ENCODE results near the gene FERMT2. TPM values are rescaled to one million over a fixed set of nuclear protein-coding genes. Genes with fewer than 3 reads are reported as not detected.
"Not testable (repeated sequence)": the region's sequence is repeated elsewhere in the genome, so short reads cannot be mapped to it uniquely, and the experiment has no call there.

FERMT2 gene
- polyA plus RNA-seq, 3 donors, result 154 to 162 (median 160) TPM

- DNase-seq, result no peak
These were observed 81.8 kb downstream of the FERMT2 start for GRCh38 chr14:52868911-52869618.

- DNase-seq, result not testable (repeated sequence)
These were observed 86.0 kb downstream of the FERMT2 start for GRCh38 chr14:52864893-52865292.

GRCh38 chr14:52863334-52863700 is 87.5 kb downstream of the FERMT2 start:
- no peak for DNase-seq

GRCh38 chr14:52862632-52863333 is 88.1 kb downstream of the FERMT2 start:
- DNase-seq, result peak; percentile 17

GRCh38 chr14:52861403-52861802 is 89.4 kb downstream of the FERMT2 start:
- no peak for DNase-seq

- DNase-seq, result no peak
These were observed 89.9 kb downstream of the FERMT2 start for GRCh38 chr14:52860910-52861309.

- no peak for DNase-seq
These were observed 90.6 kb downstream of the FERMT2 start for GRCh38 chr14:52860209-52860608.

GRCh38 chr14:52856139-52856538 is 94.7 kb downstream of the FERMT2 start:
- no peak for DNase-seq

- DNase-seq, result no peak
These were observed 97.4 kb downstream of the FERMT2 start for GRCh38 chr14:52853522-52853854.

GRCh38 chr14:52852810-52853521 is 97.9 kb downstream of the FERMT2 start:
- no peak for DNase-seq

GRCh38 chr14:52850451-52850909 is 100.4 kb downstream of the FERMT2 start:
- DNase-seq, result no peak

GRCh38 chr14:52848626-52849025 is 102.2 kb downstream of the FERMT2 start:
- no peak for DNase-seq

GRCh38 chr14:52846591-52846990 is 104.3 kb downstream of the FERMT2 start:
- no peak for DNase-seq

GRCh38 chr14:52845081-52845480 is 105.8 kb downstream of the FERMT2 start:
- DNase-seq, result no peak

- DNase-seq, result no peak
These were observed 106.4 kb downstream of the FERMT2 start for GRCh38 chr14:52844262-52845060.

GRCh38 chr14:52840877-52841276 is 110.0 kb downstream of the FERMT2 start:
- no peak for DNase-seq

GRCh38 chr14:52837451-52837850 is 113.4 kb downstream of the FERMT2 start:
- no peak for DNase-seq

- DNase-seq, result no peak
These were observed 114.8 kb downstream of the FERMT2 start for GRCh38 chr14:52836063-52836462.

- no peak for DNase-seq
These were observed 115.5 kb downstream of the FERMT2 start for GRCh38 chr14:52835122-52835903.

GRCh38 chr14:52834440-52834842 is 116.4 kb downstream of the FERMT2 start:
- no peak for DNase-seq

GRCh38 chr14:52833891-52834290 is 117.0 kb downstream of the FERMT2 start:
- DNase-seq, result no peak

Measured in renal pelvis (tissue), 4 donors.